Activated CD4-positive, alpha-beta T cell treated with anti-CD3 and anti-CD28 coated beads for 36 hours (primary cell): ENCODE results near the gene ACOXL. TPM values are rescaled to one million over a fixed set of nuclear protein-coding genes. Genes with fewer than 3 reads are reported as not detected.

Experiments
- ATAC-seq: fragments of 200-7000 bp; cut with Tn5 transposase; one replicate; pipeline ENCODE4 v1.10.0; 2021; ENCODE audit warnings: mild to moderate bottlenecking, moderate library complexity
- CTCF ChIA-PET: fragments of 350-600 bp; sonication (Branson Sonifier 250); formaldehyde crosslinking; loops from one replicate; lab custom pipeline; 2021; ENCODE audit warnings: antibody characterized with exemption; lab: Charles Lee
- POLR2A ChIA-PET: fragments of 350-600 bp; sonication (Branson Sonifier 250); formaldehyde crosslinking; loops from one replicate; lab custom pipeline; 2021; ENCODE audit warnings: antibody characterized with exemption, inconsistent platforms; lab: Charles Lee
- DNase-seq: peaks from one replicate; pipeline ENCODE4 v3.0.0-alpha.2; 2020
- H3K27ac Mint-ChIP-seq: one replicate; pipeline ENCODE4 v1.8.0; 2021; ENCODE audit warnings: mixed read lengths
- H3K27me3 Mint-ChIP-seq: one replicate; pipeline ENCODE4 v1.8.0; 2021; ENCODE audit warnings: mixed read lengths
- H3K36me3 Mint-ChIP-seq: one replicate; pipeline ENCODE4 v1.8.0; 2021; ENCODE audit warnings: low read depth, mixed read lengths
- H3K4me1 Mint-ChIP-seq: one replicate; pipeline ENCODE4 v1.8.0; 2021; ENCODE audit warnings: mixed read lengths
- H3K4me3 Mint-ChIP-seq: one replicate; pipeline ENCODE4 v1.8.0; 2021; ENCODE audit warnings: mild to moderate bottlenecking, moderate library complexity, mixed read lengths
- H3K9me3 Mint-ChIP-seq: one replicate; pipeline ENCODE4 v1.8.0; 2021; ENCODE audit warnings: low read depth, mixed read lengths
- intact Hi-C, 2 experiments: fragments of 100-400 bp; cut with DNase I in 1 of 2; cut with micrococcal nuclease in 1 of 2; formaldehyde crosslinking; loops; one replicate each; pipeline versions ENCODE4 v1.14.2 to v1.15.1; 2022 to 2024; cut with DNase I, micrococcal nuclease
- total RNA-seq, 2 experiments: library from RNA; stranded (reverse); gene quantifications; one replicate each; pipeline ENCODE4 v1.2.3, GENCODE V29; 2021

Gene ACOXL
- total RNA-seq, 2 experiments from 2014 or later: 0.23 TPM; not detected in 1

GRCh38 chr2:110766291-110766690, 33.9 kb downstream of the ACOXL start:
- ATAC-seq (no peak), DNase-seq (no peak)
- no peak overlapping the region for H3K4me3 Mint-ChIP-seq
- no peak overlapping the region for H3K27ac Mint-ChIP-seq
- no peaks in the 10 kb centered on the region for H3K36me3 Mint-ChIP-seq
- H3K9me3 Mint-ChIP-seq: peaks cover 5% of the 10 kb centered on the region
- CTCF ChIA-PET: no interaction called here
- intact Hi-C loops: no loop called here
- H3K4me1 Mint-ChIP-seq: no peaks in the 10 kb centered on the region
- peaks cover 17% of the 10 kb centered on the region for H3K27me3 Mint-ChIP-seq
- POLR2A ChIA-PET: no interaction called here

- ATAC-seq (no peak), DNase-seq (no peak)
- Mint-ChIP-seq H3K36me3 (no peaks in the 10 kb centered on the region), H3K4me1 (no peaks in the 10 kb centered on the region), H3K27ac (no peak overlapping the region), H3K27me3 (peaks cover 15% of the 10 kb centered on the region), H3K9me3 (peaks cover 5% of the 10 kb centered on the region), H3K4me3 (no peak overlapping the region)
- intact Hi-C loops: no loop called here
- ChIA-PET POLR2A (no interaction called here), CTCF (no interaction called here)
These were observed 36.2 kb downstream of the ACOXL start for GRCh38 chr2:110768591-110768990.

- DNase-seq: no peak
- POLR2A ChIA-PET: no interaction called here
- H3K4me1 Mint-ChIP-seq: no peaks in the 10 kb centered on the region
- intact Hi-C loops: no loop called here
- peaks cover 5% of the 10 kb centered on the region for H3K9me3 Mint-ChIP-seq
- ATAC-seq: no peak
- no peaks in the 10 kb centered on the region for H3K36me3 Mint-ChIP-seq
- peaks cover 16% of the 10 kb centered on the region for H3K27me3 Mint-ChIP-seq
- H3K4me3 Mint-ChIP-seq: no peak overlapping the region
- no peak overlapping the region for H3K27ac Mint-ChIP-seq
- CTCF ChIA-PET: interaction anchor here (0.6 kb wide), 1 partner anchor 630 kb away, joined by 3 read pairs; no protein-coding TSS in a partner anchor
These were observed 38.1 kb downstream of the ACOXL start for GRCh38 chr2:110770404-110770958.

GRCh38 chr2:110770959-110771431, 38.6 kb downstream of the ACOXL start:
- Mint-ChIP-seq H3K27me3 (peaks cover 15% of the 10 kb centered on the region), H3K27ac (no peak overlapping the region), H3K4me1 (no peaks in the 10 kb centered on the region), H3K9me3 (peaks cover 3% of the 10 kb centered on the region), H3K36me3 (no peaks in the 10 kb centered on the region), H3K4me3 (no peak overlapping the region)
- intact Hi-C loops: no loop called here
- DNase-seq: no peak
- POLR2A ChIA-PET: interaction anchor here (0.5 kb wide), 1 partner anchor 134 kb away, joined by 4 read pairs; no protein-coding TSS in a partner anchor
- no peak for ATAC-seq
- CTCF ChIA-PET: interaction anchor here (0.6 kb wide), 1 partner anchor 98 kb away, joined by 4 read pairs; no protein-coding TSS in a partner anchor

GRCh38 chr2:110771547-110772382, 39.4 kb downstream of the ACOXL start:
- Mint-ChIP-seq H3K9me3 (no peaks in the 10 kb centered on the region), H3K27me3 (peaks cover 21% of the 10 kb centered on the region), H3K27ac (no peak overlapping the region), H3K4me1 (no peaks in the 10 kb centered on the region), H3K4me3 (no peak overlapping the region), H3K36me3 (no peaks in the 10 kb centered on the region)
- ChIA-PET CTCF (interaction anchor here (0.6 to 1.6 kb wide), 2 partner anchors 13 to 97 kb away, joined by 4 read pairs; no protein-coding TSS in a partner anchor), POLR2A (interaction anchor here (0.5 kb wide), 1 partner anchor 135 kb away, joined by 4 read pairs; no protein-coding TSS in a partner anchor)
- intact Hi-C loops: no loop called here
- no peak for DNase-seq
- peak; percentile 72 for ATAC-seq

GRCh38 chr2:110772383-110772755, 40.0 kb downstream of the ACOXL start:
- Mint-ChIP-seq H3K27me3 (peaks cover 24% of the 10 kb centered on the region), H3K9me3 (no peaks in the 10 kb centered on the region), H3K27ac (no peak overlapping the region), H3K36me3 (no peaks in the 10 kb centered on the region), H3K4me3 (no peak overlapping the region), H3K4me1 (no peaks in the 10 kb centered on the region)
- ChIA-PET POLR2A (no interaction called here), CTCF (interaction anchor here (1.6 kb wide), 1 partner anchor 14 kb away, joined by 4 read pairs; no protein-coding TSS in a partner anchor)
- DNase-seq: no peak
- intact Hi-C loops: no loop called here
- ATAC-seq: no peak

GRCh38 chr2:110773401-110773921, 41.1 kb downstream of the ACOXL start:
- Mint-ChIP-seq H3K27ac (no peak overlapping the region), H3K36me3 (no peaks in the 10 kb centered on the region), H3K27me3 (peaks cover 25% of the 10 kb centered on the region), H3K9me3 (no peaks in the 10 kb centered on the region), H3K4me3 (no peak overlapping the region), H3K4me1 (no peaks in the 10 kb centered on the region)
- intact Hi-C loops: no loop called here
- ATAC-seq: no peak
- ChIA-PET POLR2A (interaction anchor here (0.6 kb wide), 1 partner anchor 30 kb away, joined by 3 read pairs; no protein-coding TSS in a partner anchor), CTCF (interaction anchor here (1.1 to 1.3 kb wide), 2 partner anchors 14 to 18 kb away, joined by 4 read pairs; no protein-coding TSS in a partner anchor)
- DNase-seq: no peak

- H3K36me3 Mint-ChIP-seq: no peaks in the 10 kb centered on the region
- DNase-seq (no peak), ATAC-seq (no peak)
- H3K9me3 Mint-ChIP-seq: no peaks in the 10 kb centered on the region
- intact Hi-C loops: no loop called here
- H3K4me3 Mint-ChIP-seq: no peak overlapping the region
- no peaks in the 10 kb centered on the region for H3K4me1 Mint-ChIP-seq
- H3K27ac Mint-ChIP-seq: no peak overlapping the region
- peaks cover 24% of the 10 kb centered on the region for H3K27me3 Mint-ChIP-seq
- ChIA-PET CTCF (interaction anchor here (0.6 to 0.8 kb wide), 2 partner anchors 15 to 24 kb away, joined by 3 to 4 read pairs; no protein-coding TSS in a partner anchor), POLR2A (no interaction called here)
These were observed 42.3 kb downstream of the ACOXL start for GRCh38 chr2:110774701-110775100.

GRCh38 chr2:110777531-110778311, 45.3 kb downstream of the ACOXL start:
- no peak for DNase-seq
- intact Hi-C loops: no loop called here
- Mint-ChIP-seq H3K9me3 (no peaks in the 10 kb centered on the region), H3K4me3 (no peak overlapping the region), H3K27me3 (peaks cover 25% of the 10 kb centered on the region), H3K36me3 (no peaks in the 10 kb centered on the region), H3K27ac (no peak overlapping the region), H3K4me1 (no peaks in the 10 kb centered on the region)
- ChIA-PET CTCF (no interaction called here), POLR2A (no interaction called here)
- no peak for ATAC-seq

- no peak overlapping the region for H3K4me3 Mint-ChIP-seq
- DNase-seq (no peak), ATAC-seq (no peak)
- peaks cover 30% of the 10 kb centered on the region for H3K27me3 Mint-ChIP-seq
- intact Hi-C loops: no loop called here
- ChIA-PET CTCF (no interaction called here), POLR2A (no interaction called here)
- no peak overlapping the region for H3K27ac Mint-ChIP-seq
- H3K36me3 Mint-ChIP-seq: no peaks in the 10 kb centered on the region
- no peaks in the 10 kb centered on the region for H3K4me1 Mint-ChIP-seq
- peaks cover 1% of the 10 kb centered on the region for H3K9me3 Mint-ChIP-seq
These were observed 48.1 kb downstream of the ACOXL start for GRCh38 chr2:110780461-110780860.
